HG03039 (cell line): ENCODE data around the gene ABCA2.

Source experiments
- ATAC-seq: cut with Tn5 transposase; IDR thresholded peaks from one replicate; pipeline ENCODE4 v1.9.1; 2021; ENCODE audit warnings: mild to moderate bottlenecking, moderate library complexity; ENCODE audit not compliant: unreplicated experiment

The ABCA2 gene

GRCh38 chr9:136983167-136983566, 44.9 kb downstream of the ABCA2 start:
- ATAC-seq: no peak

DNA sequence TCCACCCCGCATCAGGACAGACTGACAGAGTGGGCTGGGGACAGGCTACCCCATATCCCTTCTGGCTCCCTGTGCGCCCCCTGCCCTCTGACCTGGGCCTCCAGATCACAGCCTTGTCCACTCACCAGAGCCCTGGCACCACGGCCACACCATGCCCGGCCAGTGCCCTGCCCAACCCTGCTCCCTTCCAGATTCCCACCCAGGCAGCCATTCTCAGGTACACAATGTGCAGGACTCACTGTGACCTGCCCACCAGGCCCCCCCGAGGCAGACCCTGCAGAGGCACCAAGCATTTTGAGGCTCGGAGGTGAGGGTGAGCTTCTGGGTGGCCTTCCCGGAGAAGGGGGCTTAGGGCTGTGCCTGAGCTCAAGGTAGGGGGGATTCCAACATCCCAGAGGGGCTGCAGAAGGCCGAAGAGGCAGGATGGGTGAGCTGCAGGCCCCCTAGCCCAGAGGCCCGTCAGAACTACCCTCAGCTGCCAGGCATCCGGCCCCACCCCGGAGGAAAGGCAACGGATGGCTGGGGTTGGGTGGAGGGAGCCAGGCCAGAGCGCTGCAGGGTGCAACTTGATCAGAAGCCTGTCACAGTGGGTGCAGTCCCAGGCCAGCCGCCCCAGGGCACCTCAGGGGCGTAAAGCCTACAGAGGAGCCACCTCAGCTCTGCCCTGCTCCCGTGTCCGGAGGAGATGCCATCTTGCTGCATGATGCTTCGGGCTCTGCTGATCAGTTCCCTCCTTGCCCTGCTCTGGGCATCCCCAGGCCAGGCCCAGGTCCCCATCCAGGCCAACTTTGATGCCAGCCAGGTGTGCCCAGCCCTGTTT, 45.6 kb downstream of the ABCA2 start, which contains the start of gene LCNL1:
Gene LCNL1, plus strand, starts transcription at position 762 of the 820 bp plus-strand sequence. CDS start 594 bp downstream, outside the sequence.
- ATAC-seq: no peak

DNA sequence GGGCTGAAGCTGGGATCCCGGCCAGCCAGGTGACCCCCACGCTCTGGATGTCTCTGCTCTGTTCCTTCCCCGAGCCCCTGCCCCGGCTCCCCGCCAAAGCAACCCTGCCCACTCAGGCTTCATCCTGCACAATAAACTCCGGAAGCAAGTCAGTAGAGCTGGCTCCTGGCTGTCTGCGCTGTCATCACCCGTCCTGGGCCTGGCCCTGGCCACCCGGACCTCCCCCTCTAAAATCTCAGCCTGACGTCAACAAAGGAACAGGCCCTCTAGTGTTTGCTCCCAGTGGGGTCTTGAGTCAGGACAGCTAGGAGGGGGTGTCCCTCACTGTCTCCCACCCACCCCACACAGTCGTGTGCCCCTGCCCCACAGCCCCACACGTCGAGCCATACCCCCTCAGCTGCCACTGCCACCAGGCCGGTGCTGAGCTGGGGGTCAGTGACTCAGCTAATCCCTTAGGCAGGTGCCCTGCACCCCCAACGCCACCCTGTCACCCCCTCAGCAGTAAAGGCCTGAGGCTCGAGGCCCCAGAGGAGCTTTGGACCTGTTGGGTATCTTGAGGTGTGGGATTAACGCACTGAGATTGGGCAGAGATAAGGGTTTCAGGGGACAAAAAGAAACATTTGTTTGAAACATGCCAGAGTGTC, 46.3 kb downstream of the ABCA2 start:
- no peak for ATAC-seq

GRCh38 chr9:136980669-136981478, 47.2 kb downstream of the ABCA2 start:
- ATAC-seq: no peak

DNA sequence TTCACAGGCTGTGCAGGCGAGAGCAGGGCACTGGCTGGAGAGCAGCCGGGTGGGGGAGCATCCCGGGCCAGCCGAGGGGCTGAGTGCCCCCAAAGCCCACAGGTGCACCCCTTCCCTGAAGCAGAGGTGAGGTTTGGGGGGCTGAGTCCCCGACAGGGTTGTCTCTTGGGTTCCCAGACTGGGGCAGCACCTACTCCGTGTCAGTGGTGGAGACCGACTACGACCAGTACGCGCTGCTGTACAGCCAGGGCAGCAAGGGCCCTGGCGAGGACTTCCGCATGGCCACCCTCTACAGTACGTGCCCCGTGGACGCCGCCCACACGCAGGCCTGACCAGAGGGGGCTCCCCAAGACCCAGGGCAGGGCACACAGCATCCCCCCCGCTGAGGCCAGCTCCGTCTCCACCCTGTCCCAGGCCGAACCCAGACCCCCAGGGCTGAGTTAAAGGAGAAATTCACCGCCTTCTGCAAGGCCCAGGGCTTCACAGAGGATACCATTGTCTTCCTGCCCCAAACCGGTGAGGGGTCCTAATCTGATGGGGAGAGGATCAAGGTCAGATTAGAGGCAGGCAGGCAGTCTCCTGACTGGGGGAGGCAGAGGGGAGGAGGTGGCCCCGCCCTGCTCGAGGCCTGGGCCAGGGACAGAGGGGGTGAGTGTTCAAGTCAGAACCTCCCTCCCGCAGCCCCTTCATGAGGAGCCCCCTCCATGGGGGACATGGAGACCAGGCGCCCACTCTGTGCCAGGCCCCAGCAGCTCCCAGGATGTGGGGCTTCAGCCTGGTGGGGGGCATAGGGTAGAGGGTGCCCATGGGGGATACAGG, 48.1 kb downstream of the ABCA2 start:
- ATAC-seq: no peak

GRCh38 chr9:136978865-136979544, 49.0 kb downstream of the ABCA2 start:
- ATAC-seq: no peak

DNA sequence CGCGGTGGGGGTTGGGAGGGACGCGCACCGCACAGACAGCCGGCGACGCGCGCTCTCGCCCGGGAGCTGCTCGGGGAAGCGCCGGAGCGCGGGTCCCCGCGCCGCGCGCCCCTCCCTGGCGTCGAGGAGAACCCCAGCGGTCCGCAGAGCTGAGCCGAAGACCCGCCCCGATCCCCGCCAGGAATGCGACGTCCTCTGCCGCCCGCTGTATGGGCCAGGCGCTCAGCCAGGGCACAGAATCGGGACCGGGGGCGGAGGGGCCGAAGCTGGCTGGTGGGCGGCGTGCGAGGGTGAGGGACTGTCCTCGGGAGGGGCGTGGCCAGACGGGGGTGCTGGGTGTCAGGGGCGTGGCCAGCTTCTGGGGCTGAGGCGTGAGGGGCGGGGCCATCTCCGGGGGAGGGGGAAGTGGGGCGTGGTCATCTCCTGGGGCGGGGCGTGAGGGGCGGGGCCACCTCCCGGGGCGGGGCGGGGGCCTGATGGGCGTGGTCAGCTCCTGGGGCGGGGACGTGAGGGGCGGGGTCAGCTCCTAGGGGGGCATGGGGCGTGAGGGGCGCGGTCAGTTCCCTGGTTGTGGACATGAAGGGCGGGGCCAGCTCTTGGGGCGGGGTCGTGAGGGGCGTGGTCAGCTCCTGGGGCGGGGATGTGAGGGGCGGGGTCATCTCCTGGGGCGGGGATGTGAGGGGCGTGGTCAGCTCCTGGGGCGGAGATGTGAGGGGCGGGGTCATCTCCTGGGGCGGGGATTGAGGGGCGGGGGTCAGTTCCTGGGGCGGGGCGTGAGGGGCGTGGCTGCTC, 49.8 kb downstream of the ABCA2 start:
- no peak for ATAC-seq

GRCh38 chr9:136977649-136978072, 50.4 kb downstream of the ABCA2 start:
- ATAC-seq: no peak

- no peak for ATAC-seq
Observed at GRCh38 chr9:136977223-136977622, 50.8 kb downstream of the ABCA2 start, which contains the start of gene PTGDS. Gene PTGDS, plus strand, starts transcription at chr9:136977504. Its CDS starts 75 bp downstream, at chr9:136977579.

- no peak for ATAC-seq
Observed at GRCh38 chr9:136975644-136976043, 52.4 kb downstream of the ABCA2 start.

DNA sequence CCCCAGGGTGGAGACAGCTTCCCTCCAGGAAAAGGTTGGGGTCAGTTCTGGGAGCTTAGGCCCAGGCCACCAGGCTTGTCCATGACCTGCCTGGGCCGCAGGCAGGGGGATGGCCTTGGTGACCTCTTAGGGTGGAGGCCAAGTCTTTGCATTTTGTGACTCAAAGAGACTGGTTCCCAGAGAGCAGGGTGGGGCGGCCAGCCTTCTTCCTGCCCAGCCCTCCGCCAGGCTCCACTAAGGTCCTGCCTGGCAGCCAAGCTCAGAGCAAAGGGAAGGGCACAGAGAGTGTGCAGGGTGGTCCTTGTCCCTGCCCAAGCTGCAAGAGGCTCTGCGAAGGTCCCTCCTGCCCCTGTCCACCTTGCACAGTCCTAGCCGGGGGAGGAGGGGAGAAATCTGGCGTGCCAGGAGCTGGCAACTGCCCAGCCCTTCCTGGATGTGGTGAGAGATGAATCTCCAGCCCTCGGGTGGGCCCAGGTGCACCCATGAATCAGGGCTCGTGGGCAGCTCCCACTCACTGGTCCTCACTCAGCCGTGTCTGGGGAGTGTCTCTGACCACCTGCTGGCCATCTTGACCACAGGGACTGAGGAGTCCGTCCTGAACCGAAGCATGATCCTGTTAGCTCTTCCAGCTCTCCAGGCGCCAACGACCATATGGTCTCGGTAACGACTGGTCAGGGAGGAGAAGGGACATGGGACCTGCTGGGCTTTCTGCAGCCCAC, 53.1 kb downstream of the ABCA2 start:
- no peak for ATAC-seq

GRCh38 chr9:136973618-136974617, 54.1 kb downstream of the ABCA2 start:
- ATAC-seq: no peak

DNA sequence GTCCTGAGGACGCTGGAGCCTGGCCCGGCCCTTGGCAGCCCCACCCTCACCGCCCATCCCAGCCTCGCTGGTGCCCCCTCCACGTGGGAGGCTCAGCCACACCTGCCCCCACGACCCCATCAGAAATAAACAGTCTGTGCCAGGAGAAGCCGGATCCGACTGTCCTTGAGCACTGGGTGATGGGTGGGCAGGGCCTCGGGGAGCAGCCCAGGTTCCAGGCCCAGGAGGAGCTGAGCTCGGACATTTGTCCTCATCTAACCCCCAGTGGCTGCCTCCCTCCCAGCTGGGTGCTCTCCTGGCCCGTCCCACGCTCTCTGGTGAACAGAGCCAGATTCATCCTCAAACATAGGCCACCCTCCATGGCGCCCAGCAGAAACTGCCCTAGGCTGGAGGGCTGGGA, 55.3 kb downstream of the ABCA2 start:
- ATAC-seq: no peak

DNA sequence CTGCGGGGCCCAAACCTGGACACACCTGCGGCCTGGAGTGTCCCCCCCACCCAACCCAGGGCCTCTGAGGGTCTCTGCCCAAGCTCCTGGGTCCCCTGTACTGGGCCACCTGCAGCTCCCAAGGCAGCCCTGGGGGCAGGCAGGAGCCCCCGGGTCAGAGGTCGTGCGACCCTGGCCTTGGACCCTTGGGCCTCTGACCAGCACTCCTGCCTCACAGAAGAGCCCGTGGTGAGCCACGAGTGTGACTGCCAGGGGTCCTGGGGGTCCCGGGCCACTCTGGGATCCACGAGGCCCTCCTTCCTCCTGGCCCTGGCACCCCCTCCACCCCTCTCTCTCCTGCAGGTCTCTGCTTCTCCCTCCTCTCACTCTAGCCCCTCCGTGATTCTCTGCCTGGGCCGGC, 55.7 kb downstream of the ABCA2 start:
- ATAC-seq: no peak

GRCh38 chr9:136971746-136972145, 56.3 kb downstream of the ABCA2 start:
- ATAC-seq: no peak

DNA sequence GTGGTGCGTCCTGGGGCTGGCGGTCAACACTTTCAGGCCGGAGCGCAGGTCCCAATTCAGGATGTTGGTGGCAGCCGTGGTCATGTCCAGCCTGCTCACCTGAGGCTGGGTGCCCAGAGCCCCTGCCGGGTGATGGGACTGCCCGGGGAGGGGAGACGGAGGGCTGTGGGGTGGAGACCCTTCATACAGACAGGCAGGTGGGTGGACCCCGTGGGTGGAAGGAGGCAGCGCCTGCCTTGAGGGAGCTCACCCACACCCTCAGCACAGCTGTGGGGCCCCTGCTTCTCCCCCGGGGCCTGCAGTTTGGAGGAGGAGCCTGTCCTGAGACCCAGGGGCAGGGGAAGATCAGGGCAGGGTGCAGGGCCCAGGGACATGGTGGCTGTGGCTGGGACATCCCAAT, 57.7 kb downstream of the ABCA2 start:
- no peak for ATAC-seq

DNA sequence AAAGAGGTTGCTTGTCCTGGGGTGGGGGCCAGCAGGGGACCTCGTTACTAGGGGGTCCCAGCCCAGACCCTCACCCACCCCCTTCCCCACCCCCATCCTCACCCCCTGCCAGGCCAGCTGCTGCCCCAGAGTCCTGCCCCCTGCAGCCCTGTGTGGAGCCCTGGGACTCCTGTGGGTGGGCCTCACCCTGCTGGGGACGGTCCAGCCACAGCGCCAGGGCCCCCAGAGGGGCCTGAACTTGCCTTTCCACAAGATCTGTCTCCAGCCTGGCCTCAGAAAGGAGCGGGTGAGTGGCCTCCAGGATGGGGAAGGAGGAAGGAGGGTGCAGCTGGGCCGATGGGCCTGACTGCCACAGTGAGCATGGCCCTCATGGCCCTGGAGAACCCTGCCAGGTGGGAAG, 58.3 kb downstream of the ABCA2 start:
- ATAC-seq: no peak
